HG03039 (cell line): ENCODE measurements around the gene TXNRD2.

ENCODE experiments used
- ATAC-seq: cut with Tn5 transposase; IDR thresholded peaks from one replicate; pipeline ENCODE4 v1.9.1; 2021; ENCODE audit warnings: mild to moderate bottlenecking, moderate library complexity; ENCODE audit not compliant: unreplicated experiment

Gene TXNRD2

GRCh38 chr22:19967850-19968449 lies 26.3 kb upstream of the TXNRD2 start:
- ATAC-seq: no peak

- no peak for ATAC-seq
These were observed 25.5 kb upstream of the TXNRD2 start for GRCh38 chr22:19966908-19967750.

- no peak for ATAC-seq
These were observed 24.4 kb upstream of the TXNRD2 start for GRCh38 chr22:19965771-19966709.

GRCh38 chr22:19964701-19965386 lies 23.2 kb upstream of the TXNRD2 start:
- no peak for ATAC-seq

- no peak for ATAC-seq
These were observed 22.4 kb upstream of the TXNRD2 start for GRCh38 chr22:19963863-19964642.

GRCh38 chr22:19962909-19963806 lies 21.5 kb upstream of the TXNRD2 start:
- ATAC-seq: no peak

GRCh38 chr22:19962246-19962908 lies 20.8 kb upstream of the TXNRD2 start:
- no peak for ATAC-seq

GRCh38 chr22:19961868-19962245 lies 20.2 kb upstream of the TXNRD2 start:
- ATAC-seq: no peak

- ATAC-seq: no peak
These were observed 19.6 kb upstream of the TXNRD2 start for GRCh38 chr22:19961201-19961580.

- ATAC-seq: no peak
These were observed 19.0 kb upstream of the TXNRD2 start for GRCh38 chr22:19960491-19961200.

GRCh38 chr22:19959587-19960490 lies 18.2 kb upstream of the TXNRD2 start:
- ATAC-seq: no peak

GRCh38 chr22:19959043-19959586 lies 17.5 kb upstream of the TXNRD2 start:
- no peak for ATAC-seq

GRCh38 chr22:19958083-19959042 lies 16.7 kb upstream of the TXNRD2 start:
- no peak for ATAC-seq

GRCh38 chr22:19957445-19957844 lies 15.8 kb upstream of the TXNRD2 start:
- no peak for ATAC-seq
